Stimulated activated CD4-positive, alpha-beta T cell treated with anti-CD3 and anti-CD28 coated beads, TNF-alpha, amount 100 ng/mL, for 4 hours (primary cell): Measurements from ENCODE around the gene INPP5D.

ENCODE experiments used
- DNase-seq, 3 experiments: peaks; one replicate each; pipeline ENCODE4 v3.0.0-alpha.2; 2020; ENCODE audit warnings: low read depth in 3 of 3

Gene INPP5D

DNA sequence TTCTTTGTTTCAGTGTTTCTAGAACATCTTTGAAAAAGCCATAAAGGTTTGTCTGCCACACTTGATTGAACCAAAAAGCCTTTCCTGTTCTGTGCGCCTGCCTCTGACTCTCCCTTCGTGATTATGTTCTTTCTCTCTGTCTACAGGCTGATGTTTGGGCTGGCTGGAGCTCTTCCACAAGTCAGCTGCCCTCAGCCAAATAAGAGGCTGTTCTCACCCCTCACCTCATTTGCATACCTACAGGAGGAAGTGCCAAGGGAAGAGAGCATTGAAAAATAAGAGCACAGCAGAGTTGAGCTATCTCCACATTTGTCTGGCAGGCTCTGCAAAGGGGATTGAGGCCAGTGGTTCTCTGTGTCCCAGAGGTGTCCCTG lies 15.8 kb downstream of the INPP5D start:
- no peak for DNase-seq

- no peak for DNase-seq
Measured at GRCh38 chr2:233076749-233077148, 16.6 kb downstream of the INPP5D start.

DNA sequence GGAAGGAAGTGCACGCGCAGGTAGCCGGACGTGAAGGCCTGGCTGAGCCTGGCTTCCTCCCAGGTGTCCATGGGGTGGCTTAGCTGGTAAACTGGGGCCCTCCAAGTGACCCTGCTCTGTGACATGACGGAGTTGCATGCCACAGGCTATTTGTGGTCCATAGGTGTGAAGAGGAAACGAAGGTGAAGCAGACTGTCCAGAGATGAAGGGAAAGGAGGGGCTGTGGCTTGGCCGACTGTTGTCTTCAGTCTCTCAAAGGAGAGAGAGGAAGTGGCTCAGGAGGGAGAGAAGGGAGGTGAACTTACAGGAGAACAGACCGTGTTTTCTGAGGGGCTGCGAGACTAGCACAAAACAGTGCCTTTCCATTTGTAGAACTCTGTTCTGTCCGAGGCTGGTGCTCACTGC lies 19.3 kb downstream of the INPP5D start:
- no peak for DNase-seq

DNA sequence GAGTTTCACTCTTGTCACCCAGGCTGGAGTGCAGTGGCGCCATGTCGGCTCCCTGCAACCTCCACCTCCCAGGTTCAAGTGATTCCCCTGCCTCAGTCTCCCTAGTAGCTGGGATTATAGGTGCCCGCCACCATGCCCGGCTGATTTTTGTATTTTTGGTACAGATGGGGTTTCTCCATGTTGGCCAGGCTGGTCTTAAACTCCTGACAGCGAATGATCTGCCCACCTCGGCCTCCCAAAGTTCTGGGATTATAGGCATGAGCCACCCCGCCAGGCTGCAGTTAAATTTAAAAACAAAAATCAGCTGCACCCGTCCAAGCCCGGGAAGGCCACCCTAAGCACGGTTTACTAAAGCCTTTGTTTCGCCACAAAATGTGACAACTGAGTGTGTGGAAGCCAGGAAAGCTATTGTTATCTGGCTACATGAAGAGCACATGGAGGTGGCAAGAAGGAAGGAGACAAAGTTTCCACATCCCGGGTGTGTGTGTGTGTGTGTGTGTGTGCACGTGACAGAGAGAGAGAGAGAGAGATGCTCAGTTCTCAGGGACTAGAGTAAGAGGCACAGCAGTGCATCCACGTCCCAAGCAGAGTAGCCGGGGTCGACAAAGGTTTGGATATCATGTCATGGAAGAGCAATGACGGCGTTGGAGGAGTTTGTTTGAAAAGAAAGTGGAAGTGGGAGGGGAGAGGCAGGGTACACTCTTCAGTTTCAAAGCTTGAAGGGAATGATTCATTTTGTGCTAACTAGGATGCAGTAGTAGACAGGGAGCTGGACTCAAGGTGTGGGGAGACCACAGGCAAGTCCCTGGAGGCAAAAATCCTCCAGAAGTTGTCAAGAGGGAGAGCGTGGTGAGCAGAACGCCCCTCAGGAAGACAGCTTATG lies 20.1 kb downstream of the INPP5D start:
- DNase-seq = no peak

DNA sequence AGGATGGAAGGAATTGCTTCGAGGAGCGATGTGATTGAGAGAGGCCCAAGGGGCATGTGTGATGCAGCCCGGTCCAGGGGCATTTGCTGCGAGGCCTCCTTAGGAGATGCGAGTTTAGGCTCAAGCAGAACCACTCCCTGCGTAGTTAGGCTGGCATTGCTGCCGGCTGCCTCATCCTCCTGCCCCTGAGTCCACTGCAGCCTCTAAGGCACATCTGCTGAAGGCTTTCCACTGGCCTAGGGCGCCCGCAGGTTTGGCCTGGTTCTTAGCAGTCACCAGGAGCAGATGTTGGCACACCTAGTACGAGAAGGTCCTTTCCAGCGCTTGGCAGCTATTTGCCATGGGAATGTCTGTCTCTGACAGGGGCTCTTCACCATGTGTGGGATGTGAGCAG lies 20.7 kb downstream of the INPP5D start:
- no peak for DNase-seq

GRCh38 chr2:233081232-233081730 lies 21.1 kb downstream of the INPP5D start:
- DNase-seq = no peak

DNA sequence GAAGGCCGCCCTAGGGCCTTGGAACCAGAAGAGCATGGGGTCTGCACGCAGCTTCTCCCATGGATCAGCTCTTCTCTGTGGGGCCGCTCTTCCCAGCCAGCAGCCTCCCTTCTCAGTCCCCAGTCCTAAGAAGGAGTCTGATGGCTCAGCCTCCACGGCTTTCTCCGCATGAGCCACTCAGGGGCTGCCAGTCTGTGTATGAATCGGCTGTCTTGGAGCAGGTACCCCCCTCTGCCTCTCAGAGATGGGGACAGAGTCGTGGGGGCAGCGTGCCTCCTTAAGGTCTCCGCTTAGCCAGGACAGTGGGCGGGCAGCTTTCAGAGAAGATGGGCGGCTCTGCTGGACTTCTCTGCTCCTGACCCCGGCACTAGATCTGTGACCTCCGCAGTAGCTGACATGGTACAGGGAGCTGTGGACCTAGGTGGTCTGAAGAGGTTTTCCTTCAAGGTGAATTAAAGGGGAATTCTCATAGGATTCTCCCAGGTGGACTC lies 21.6 kb downstream of the INPP5D start:
- no peak for DNase-seq

DNA sequence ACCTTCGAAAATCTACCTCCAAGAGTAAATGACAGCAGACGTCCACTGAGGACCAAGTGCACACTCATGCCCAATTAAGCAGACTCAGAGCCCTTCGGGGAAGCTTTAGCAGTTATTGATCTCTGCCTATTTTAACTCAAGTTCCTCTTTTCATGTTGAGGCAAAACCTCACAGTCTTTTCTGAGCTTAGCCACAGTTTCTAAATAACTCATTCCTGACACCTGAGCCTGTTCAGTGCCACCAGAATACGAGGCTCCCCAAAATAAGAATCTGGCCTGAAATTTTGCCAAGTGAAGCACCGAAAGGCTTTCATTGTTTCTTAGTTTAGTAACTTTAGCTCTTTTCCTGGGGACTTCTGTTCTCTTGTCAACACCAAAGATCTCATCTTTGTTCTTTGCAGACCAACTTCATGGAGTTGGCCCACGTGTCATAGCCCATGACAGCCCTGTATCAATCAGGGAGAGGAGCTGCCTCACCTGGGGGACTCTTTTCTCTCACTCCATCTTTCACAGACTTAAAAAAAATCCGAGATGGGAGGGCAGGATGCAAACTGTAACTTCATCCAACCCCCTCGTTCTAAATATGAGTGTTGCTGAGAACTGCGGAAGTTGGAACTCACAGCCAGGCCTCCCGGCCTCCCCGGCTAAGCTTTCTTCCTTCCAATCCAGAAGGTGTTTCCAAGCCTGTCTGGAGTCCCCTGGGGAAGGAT lies 22.2 kb downstream of the INPP5D start:
- DNase-seq = no peak

- no peak for DNase-seq
Measured at GRCh38 chr2:233082931-233083755, 23.0 kb downstream of the INPP5D start.

GRCh38 chr2:233083782-233084181 lies 23.6 kb downstream of the INPP5D start:
- DNase-seq = no peak

GRCh38 chr2:233084488-233084887 lies 24.3 kb downstream of the INPP5D start:
- DNase-seq = no peak

DNA sequence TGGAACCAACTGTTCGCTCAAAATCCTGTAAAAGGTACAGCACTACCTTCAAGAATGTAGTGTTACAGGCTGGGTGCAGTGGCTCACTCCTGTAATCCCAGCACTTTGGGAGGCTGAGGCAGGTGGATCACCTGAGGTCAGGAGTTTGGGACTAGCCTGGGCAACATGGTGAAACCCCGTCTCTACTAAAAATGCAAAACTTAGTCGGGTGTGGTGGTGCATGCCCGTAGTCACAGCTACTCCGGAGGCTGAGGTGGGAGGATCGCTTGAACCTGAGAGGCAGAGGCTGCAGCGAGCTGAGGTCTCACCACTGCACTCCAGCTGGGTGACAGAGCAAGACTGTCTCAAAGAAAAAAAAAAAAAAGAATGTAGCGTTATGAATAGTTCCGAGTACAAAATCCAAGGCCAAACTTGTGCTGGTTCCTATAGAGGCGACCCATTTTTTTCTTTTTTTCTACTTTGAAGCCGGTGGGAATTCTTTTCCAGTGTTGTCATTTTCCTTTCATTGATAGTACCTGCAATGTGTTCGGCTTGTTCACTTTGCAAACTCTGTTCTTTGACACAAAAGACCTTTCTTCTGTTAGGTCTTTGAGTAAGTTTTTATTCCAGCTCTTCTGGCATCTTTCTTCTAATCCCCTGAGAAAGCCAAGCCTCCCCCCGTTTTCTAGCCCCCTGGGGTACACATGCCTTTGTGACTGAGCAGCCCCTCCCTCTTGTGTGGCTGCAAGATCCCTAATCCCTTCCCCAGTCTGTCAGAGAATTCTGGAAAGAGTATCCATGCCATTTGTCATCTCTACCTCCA lies 25.1 kb downstream of the INPP5D start:
- no peak for DNase-seq

DNA sequence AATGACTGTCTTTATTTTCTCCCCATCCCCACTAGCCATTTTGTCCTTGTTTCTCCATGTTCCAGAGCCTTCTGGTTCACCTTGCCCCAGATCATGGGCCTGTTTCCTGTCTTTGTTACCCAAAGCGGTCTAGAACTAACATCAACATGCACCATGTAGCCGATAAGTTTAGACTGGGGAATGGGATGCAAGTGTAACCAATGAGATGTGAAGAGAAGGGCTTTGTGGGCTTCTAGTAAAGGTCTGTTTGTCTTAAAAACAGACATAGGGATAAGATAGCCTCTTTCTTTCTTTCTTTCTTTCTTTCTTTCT lies 25.7 kb downstream of the INPP5D start:
- DNase-seq = no peak

GRCh38 chr2:233087713-233088112 lies 27.6 kb downstream of the INPP5D start:
- DNase-seq = no peak

DNA sequence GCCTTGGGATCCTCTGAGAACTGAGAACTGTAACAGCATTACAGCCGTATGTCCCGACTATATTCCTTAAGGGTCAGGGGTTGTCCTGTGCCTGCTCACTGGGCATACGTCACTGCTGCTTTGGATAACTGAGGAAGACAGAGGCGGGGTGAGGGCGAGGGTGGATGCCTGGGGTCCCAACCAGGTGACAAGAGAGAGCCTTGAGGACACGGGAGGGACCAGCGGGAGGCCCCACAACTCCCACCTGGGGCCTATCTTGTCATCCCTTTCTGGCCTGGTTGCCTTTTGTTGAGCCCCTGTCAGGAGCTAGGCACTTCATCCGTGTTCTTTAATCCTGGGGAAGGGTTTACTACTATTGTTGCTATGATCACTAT lies 28.8 kb downstream of the INPP5D start:
- no peak for DNase-seq

DNA sequence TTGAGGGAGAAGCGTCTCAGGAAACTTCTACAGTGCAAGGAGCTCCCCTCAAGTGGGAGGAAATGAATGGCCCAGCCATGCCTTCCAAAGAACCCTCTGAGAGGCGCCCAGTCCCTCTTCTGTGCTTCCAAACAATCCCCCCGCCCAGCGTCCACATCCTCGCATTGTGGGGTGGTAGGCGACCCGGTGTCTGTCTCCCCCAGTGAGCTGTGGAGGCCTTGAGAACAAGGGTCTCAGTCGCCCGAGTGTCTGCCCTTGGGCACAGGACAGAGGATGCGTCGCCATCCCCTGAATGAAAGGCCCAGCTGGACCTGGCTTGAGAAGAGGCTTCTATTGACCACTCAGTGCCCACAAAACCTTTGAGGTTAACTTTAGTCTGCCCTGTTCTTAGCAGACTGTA lies 29.7 kb downstream of the INPP5D start:
- no peak for DNase-seq

GRCh38 chr2:233090879-233091278 lies 30.7 kb downstream of the INPP5D start:
- no peak for DNase-seq

DNA sequence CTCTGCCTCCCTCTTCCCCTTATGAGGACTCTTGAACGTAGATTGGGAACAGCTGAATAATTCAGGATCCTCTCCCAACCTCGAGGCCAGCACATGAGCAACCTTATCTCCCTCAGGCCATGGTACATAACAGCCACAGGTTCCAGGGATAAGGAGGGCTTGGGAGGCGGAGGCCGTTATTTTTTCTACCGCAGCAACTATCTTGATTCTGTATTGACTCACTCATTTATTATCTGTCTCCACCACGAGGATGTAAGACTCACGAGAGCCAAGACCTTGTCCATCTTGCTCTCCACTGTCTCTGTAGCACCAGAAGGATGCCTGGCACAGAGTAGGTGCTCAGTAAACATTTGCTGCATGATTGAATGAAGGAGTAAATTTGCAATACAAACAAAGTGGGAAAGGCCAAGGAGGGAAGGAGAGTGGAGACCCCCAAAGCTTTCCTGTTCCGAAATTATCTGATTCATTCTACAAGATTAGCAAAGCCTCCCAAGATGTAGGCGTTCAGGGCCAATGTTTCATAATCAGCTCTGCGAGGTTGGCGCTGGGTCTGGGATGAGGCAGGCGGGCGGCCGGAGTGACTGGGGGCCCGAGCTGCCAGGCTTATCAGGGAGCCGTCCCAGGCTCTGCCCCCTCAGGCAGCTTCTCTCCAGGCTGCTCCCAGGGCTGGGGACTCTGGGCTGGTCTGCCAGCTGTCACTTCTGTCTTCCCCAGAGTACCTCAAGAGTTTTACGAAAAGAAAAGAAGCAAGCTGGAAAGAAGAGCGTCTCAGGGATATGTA lies 31.6 kb downstream of the INPP5D start:
- no peak for DNase-seq

- DNase-seq = no peak
Measured at GRCh38 chr2:233092432-233093165, 32.5 kb downstream of the INPP5D start.

GRCh38 chr2:233093166-233093448 lies 33.0 kb downstream of the INPP5D start:
- DNase-seq = no peak
